Measurements from ENCODE around the gene AADACL4. TPM values are rescaled to one million over a fixed set of nuclear protein-coding genes. Genes with fewer than 3 reads are reported as not detected.

Gene AADACL4
- total and polyA plus RNA-seq, 9 of the 15 experiments (the other 6 are each of a cell fraction or from before 2014, with no cell fraction given): not detected

GRCh38 chr1:12619792-12620487, 23.9 kb upstream of the AADACL4 start (continued):
- no peak for TF ChIP-seq ZNF121 (CRISPR knock-in tag; conservative IDR thresholded peaks at IDR 0.05)
- no peak for TF ChIP-seq ZNF696 (CRISPR knock-in tag; conservative IDR thresholded peaks at IDR 0.05)
- 0 out of 4 replicates have a peak, but pooled peaks of 1 of the 2 experiments have one; percentile 10 for TF ChIP-seq HDAC1 (IDR thresholded peaks at IDR 0.05)
- TF ChIP-seq RNF219 (CRISPR knock-in tag; IDR thresholded peaks at IDR 0.05): no peak
- TF ChIP-seq ZNF24 (IDR thresholded peaks at IDR 0.05): no peak; the same call in 1 of the 2 replicates
- TF ChIP-seq GTF2A2 (tag; IDR thresholded peaks at IDR 0.05): no peak
- TF ChIP-seq MTA1 (IDR thresholded peaks at IDR 0.05; ENCODE audit: borderline replicate concordance): no peak
- TF ChIP-seq ZNF184 (CRISPR knock-in tag; IDR thresholded peaks at IDR 0.05): no peak
- no peak for TF ChIP-seq ZNF318 (IDR thresholded peaks at IDR 0.05; ENCODE audit: borderline replicate concordance in 1 of 2, low read depth in 1 of 2)
- TF ChIP-seq ZFPM2 (CRISPR knock-in tag; IDR thresholded peaks at IDR 0.05): 0 out of 2 replicates have a peak, but pooled peaks have one; percentile 17
- TF ChIP-seq CTCFL (IDR thresholded peaks at IDR 0.05; ENCODE audit: borderline replicate concordance, insufficient read depth, low read depth, low read length, poor library complexity, severe bottlenecking): no peak
- no peak for TF ChIP-seq ELF1 (tag; IDR thresholded peaks at IDR 0.05)
- TF ChIP-seq CBX5 (IDR thresholded peaks at IDR 0.05; ENCODE audit: borderline replicate concordance, low read depth): 0 out of 2 replicates have a peak, but pooled peaks have one; percentile 33
- TF ChIP-seq POLR3G (IDR thresholded peaks at IDR 0.05; ENCODE audit: extremely low read depth, insufficient read length, insufficient replicate concordance): no peak
- no peak for TF ChIP-seq NR3C1 (CRISPR knock-in tag; IDR thresholded peaks at IDR 0.05)

All from K562 (cell line).